MM.1S (cell line): ENCODE results near the gene ARL15.

ENCODE experiments used
- DNase-seq: peaks from one replicate; pipeline ENCODE4 v3.0.0-alpha.2; 2015
- H2AFZ ChIP-seq: fragments of 300-600 bp; sonication (generic); 2 replicates; pipeline ENCODE4 v1.6.0; 2016; ENCODE audit warnings: antibody characterized with exemption, low read length
- H3F3A ChIP-seq: fragments of 300-600 bp; sonication (generic); 2 replicates; pipeline ENCODE4 v1.6.1; 2016; ENCODE audit warnings: mild to moderate bottlenecking, antibody characterized with exemption, low read length, moderate library complexity, mixed read lengths; ENCODE audit not compliant: insufficient read depth
- H3K27ac ChIP-seq: fragments of 300-600 bp; sonication (generic); 2 replicates; pipeline ENCODE4 v1.5.1; 2016; ENCODE audit warnings: mild to moderate bottlenecking, low read length
- H3K27me3 ChIP-seq: fragments of 300-600 bp; sonication (generic); replicated peaks from 2 replicates; pipeline ENCODE4 v1.6.0; 2016; ENCODE audit warnings: low read length; ENCODE audit not compliant: insufficient read depth
- H3K36me3 ChIP-seq: fragments of 300-600 bp; sonication (generic); replicated peaks from 2 replicates; pipeline ENCODE4 v1.6.1; 2016; ENCODE audit warnings: mild to moderate bottlenecking, low read length, mixed read lengths; ENCODE audit not compliant: insufficient read depth
- H3K4me1 ChIP-seq: fragments of 300-600 bp; sonication (generic); 2 replicates; pipeline ENCODE4 v1.6.1; 2016; ENCODE audit warnings: low read length, mixed read lengths
- H3K4me2 ChIP-seq: fragments of 300-600 bp; sonication (generic); 2 replicates; pipeline ENCODE4 v1.6.0; 2016; ENCODE audit warnings: low read depth, low read length
- H3K4me3 ChIP-seq: fragments of 300-600 bp; sonication (generic); 2 replicates; pipeline ENCODE4 v1.5.1; 2016; ENCODE audit warnings: low read length, mixed read lengths
- H3K79me2 ChIP-seq: fragments of 300-600 bp; sonication (generic); 2 replicates; pipeline ENCODE4 v1.6.1; 2016; ENCODE audit warnings: mixed run types, low read length, mixed read lengths
- H3K9ac ChIP-seq: fragments of 300-600 bp; sonication (generic); 2 replicates; pipeline ENCODE4 v1.6.1; 2016; ENCODE audit warnings: low read length, mixed read lengths
- H3K9me2 ChIP-seq: fragments of 300-600 bp; sonication (generic); replicated peaks from 2 replicates; pipeline ENCODE4 v1.6.1; 2016; ENCODE audit warnings: mild to moderate bottlenecking, low read length, mixed read lengths; ENCODE audit not compliant: insufficient read depth
- H3K9me3 ChIP-seq: fragments of 300-600 bp; sonication (generic); replicated peaks from 2 replicates; pipeline ENCODE4 v1.6.1; 2016; ENCODE audit warnings: mild to moderate bottlenecking, low read length, mixed read lengths; ENCODE audit not compliant: insufficient read depth
- H4K20me1 ChIP-seq: fragments of 300-600 bp; sonication (generic); 2 replicates; pipeline ENCODE4 v1.6.1; 2016; ENCODE audit warnings: mild to moderate bottlenecking, low read length, moderate library complexity, mixed read lengths; ENCODE audit not compliant: insufficient read depth
- CTCF ChIP-seq: fragments of 300-600 bp; sonication (generic); IDR thresholded peaks from 2 replicates; pipeline ENCODE4 v1.5.1; 2016; ENCODE audit warnings: antibody characterized with exemption, low read length, mixed read lengths
- EZH2 ChIP-seq: fragments of 300-600 bp; sonication (generic); optimal IDR thresholded peaks from 2 replicates; pipeline ENCODE3; 2017; ENCODE audit warnings: low read depth, mild to moderate bottlenecking, antibody characterized with exemption, low read length, mixed read lengths
- EZH2phosphoT487 ChIP-seq: fragments of 300-600 bp; sonication (generic); IDR thresholded peaks from 2 replicates; pipeline ENCODE4 v1.6.1; 2018; ENCODE audit warnings: antibody characterized with exemption, low read length

Gene ARL15

DNA sequence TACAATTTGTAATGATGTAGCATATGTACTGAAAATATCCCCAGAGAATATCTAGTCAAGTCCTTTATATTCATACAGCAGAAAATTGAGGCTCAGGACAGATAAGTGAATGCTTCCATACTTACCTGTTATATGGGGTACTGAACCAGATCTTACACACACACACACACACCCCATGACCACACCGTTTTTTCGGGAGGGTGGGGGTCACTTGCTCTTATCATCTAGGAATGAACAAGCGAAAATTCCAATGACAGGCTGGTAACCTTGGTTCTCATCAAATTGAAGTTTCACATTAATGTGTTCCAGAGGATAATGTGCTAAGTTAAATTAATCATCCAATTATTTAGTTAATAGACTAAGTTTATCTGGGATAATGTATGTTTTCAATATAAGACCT lies 48.8 kb downstream of the ARL15 start:
- no peaks in the 10 kb centered on the region for H3K36me3 ChIP-seq
- no peak overlapping the region for H3K4me3 ChIP-seq
- no peaks in the 10 kb centered on the region for H3K27me3 ChIP-seq
- H3K9me3 ChIP-seq, result no peaks in the 10 kb centered on the region
- no peak overlapping the region for H2AFZ ChIP-seq
- no peak overlapping the region for H3K4me2 ChIP-seq
- H4K20me1 ChIP-seq, result no peaks in the 10 kb centered on the region
- peaks cover 19% of the 10 kb centered on the region for H3K4me1 ChIP-seq
- H3K9me2 ChIP-seq, result no peaks in the 10 kb centered on the region
- no peak for DNase-seq
- H3K79me2 ChIP-seq, result no peaks in the 10 kb centered on the region
- H3K9ac ChIP-seq, result no peak overlapping the region
- H3F3A ChIP-seq, result 0 out of 2 replicates have a peak, but pooled peaks cover 4% of the 10 kb centered on the region
- no peak overlapping the region for H3K27ac ChIP-seq
- TF ChIP-seq EZH2phosphoT487 (no peak), CTCF (no peak), EZH2 (no peak)

- no peaks in the 10 kb centered on the region for H3K9me3 ChIP-seq
- H3K4me1 ChIP-seq, result peaks cover 27% of the 10 kb centered on the region
- H4K20me1 ChIP-seq, result no peaks in the 10 kb centered on the region
- no peak overlapping the region for H3K27ac ChIP-seq
- H3K9ac ChIP-seq, result no peak overlapping the region
- TF ChIP-seq CTCF (no peak), EZH2 (no peak), EZH2phosphoT487 (no peak)
- no peaks in the 10 kb centered on the region for H3K79me2 ChIP-seq
- H3F3A ChIP-seq, result 0 out of 2 replicates have a peak, but pooled peaks cover 7% of the 10 kb centered on the region
- DNase-seq, result no peak
- no peak overlapping the region for H2AFZ ChIP-seq
- no peaks in the 10 kb centered on the region for H3K36me3 ChIP-seq
- no peak overlapping the region for H3K4me3 ChIP-seq
- H3K9me2 ChIP-seq, result no peaks in the 10 kb centered on the region
- no peaks in the 10 kb centered on the region for H3K27me3 ChIP-seq
- H3K4me2 ChIP-seq, result no peak overlapping the region
These were observed 50.4 kb downstream of the ARL15 start for GRCh38 chr5:54259981-54260380.

- DNase-seq, result no peak
- peaks cover 27% of the 10 kb centered on the region for H3K4me1 ChIP-seq
- H3K27ac ChIP-seq, result no peak overlapping the region
- no peaks in the 10 kb centered on the region for H3K9me2 ChIP-seq
- no peaks in the 10 kb centered on the region for H3K27me3 ChIP-seq
- H3K9ac ChIP-seq, result no peak overlapping the region
- no peaks in the 10 kb centered on the region for H3K79me2 ChIP-seq
- H3K9me3 ChIP-seq, result no peaks in the 10 kb centered on the region
- H3F3A ChIP-seq, result 0 out of 2 replicates have a peak, but pooled peaks cover 7% of the 10 kb centered on the region
- H3K4me3 ChIP-seq, result no peak overlapping the region
- no peaks in the 10 kb centered on the region for H3K36me3 ChIP-seq
- TF ChIP-seq EZH2, result no peak
- no peak for TF ChIP-seq EZH2phosphoT487
- no peak for TF ChIP-seq CTCF
- H3K4me2 ChIP-seq, result no peak overlapping the region
- H4K20me1 ChIP-seq, result no peaks in the 10 kb centered on the region
- H2AFZ ChIP-seq, result no peak overlapping the region
These were observed 51.3 kb downstream of the ARL15 start for GRCh38 chr5:54259090-54259489.
